Neural progenitor cell (in vitro differentiated cells): Measurements from ENCODE around the gene WWOX. TPM values are rescaled to one million over a fixed set of nuclear protein-coding genes. Genes with fewer than 3 reads are reported as not detected.

Experiments used
- DNase-seq: peaks from one replicate; pipeline ENCODE4 v3.0.0-alpha.2; 2016; ENCODE audit warnings: low spot score
- H2AFZ ChIP-seq: fragments of 200-600 bp; sonication (generic); replicated peaks from 2 replicates; pipeline ENCODE4 v1.6.1; 2016; ENCODE audit warnings: antibody characterized with exemption
- H3F3A ChIP-seq: fragments of 200-600 bp; sonication (generic); 2 replicates; pipeline ENCODE4 v1.6.1; 2016; ENCODE audit warnings: antibody characterized with exemption, low read depth
- H3K27ac ChIP-seq: fragments of 200-600 bp; sonication (generic); 2 replicates; pipeline ENCODE4 v1.5.1; 2016; ENCODE audit warnings: mild to moderate bottlenecking
- H3K27me3 ChIP-seq: fragments of 200-600 bp; sonication (generic); 2 replicates; pipeline ENCODE4 v1.6.1; 2016; ENCODE audit warnings: mild to moderate bottlenecking, moderate library complexity
- H3K36me3 ChIP-seq: fragments of 200-600 bp; sonication (generic); 2 replicates; pipeline ENCODE4 v1.5.1; 2016
- H3K4me1 ChIP-seq: fragments of 200-600 bp; sonication (generic); 2 replicates; pipeline ENCODE4 v1.6.1; 2016; ENCODE audit warnings: mixed run types
- H3K4me2 ChIP-seq: fragments of 200-600 bp; sonication (generic); 2 replicates; pipeline ENCODE4 v1.6.1; 2016
- H3K4me3 ChIP-seq: fragments of 200-600 bp; sonication (generic); 2 replicates; pipeline ENCODE4 v1.5.1; 2016
- H3K79me2 ChIP-seq: fragments of 200-600 bp; sonication (generic); 2 replicates; pipeline ENCODE4 v1.6.1; 2016; ENCODE audit warnings: low read depth
- H3K9ac ChIP-seq: fragments of 200-600 bp; sonication (generic); 2 replicates; pipeline ENCODE4 v1.6.1; 2016
- H3K9me3 ChIP-seq: fragments of 200-600 bp; sonication (generic); 2 replicates; pipeline ENCODE4 v1.5.1; 2016; ENCODE audit warnings: low read depth
- H4K20me1 ChIP-seq: fragments of 200-600 bp; sonication (generic); 2 replicates; pipeline ENCODE4 v1.6.1; 2016; ENCODE audit warnings: low read depth
- H3K27ac Mint-ChIP-seq: 3 replicates; pipeline ENCODE4 v1.8.0; 2021; ENCODE audit warnings: mixed read lengths
- H3K27me3 Mint-ChIP-seq: 2 replicates; pipeline ENCODE4 v1.8.0; 2022; ENCODE audit warnings: low read depth, mild to moderate bottlenecking, inconsistent platforms, moderate library complexity, mixed read lengths; ENCODE audit not compliant: insufficient read depth
- H3K36me3 Mint-ChIP-seq: 3 replicates; pipeline ENCODE4 v1.8.0; 2021; ENCODE audit warnings: mixed read lengths
- H3K4me1 Mint-ChIP-seq: 3 replicates; pipeline ENCODE4 v1.8.0; 2021; ENCODE audit warnings: mixed read lengths
- H3K4me3 Mint-ChIP-seq: 3 replicates; pipeline ENCODE4 v1.8.0; 2021; ENCODE audit warnings: mild to moderate bottlenecking, moderate library complexity, mixed read lengths
- H3K9me3 Mint-ChIP-seq: 3 replicates; pipeline ENCODE4 v1.8.0; 2020; ENCODE audit warnings: mixed read lengths
- CTCF ChIP-seq: fragments of 200-600 bp; sonication (generic); IDR thresholded peaks from 2 replicates; pipeline ENCODE4 v1.5.1; 2017; ENCODE audit warnings: antibody characterized with exemption, mild to moderate bottlenecking
- EZH2 ChIP-seq: fragments of 200-600 bp; sonication (generic); IDR thresholded peaks from 2 replicates; pipeline ENCODE4 v1.6.1; 2017; ENCODE audit warnings: antibody characterized with exemption, mild to moderate bottlenecking, moderate library complexity
- EZH2phosphoT487 ChIP-seq: fragments of 200-600 bp; sonication (generic); IDR thresholded peaks from 2 replicates; pipeline ENCODE4 v1.6.1; 2017; ENCODE audit warnings: antibody characterized with exemption
- total RNA-seq: library from RNA; depleted of rRNA; stranded (reverse); fragments of >200 nt; gene quantifications from 2 replicates; pipeline ENCODE4 v1.2.3, GENCODE V29; 2015; ENCODE audit warnings: low replicate concordance

Gene WWOX
- total RNA-seq, 1 donor from 2014 or later, result 63.7 TPM

DNA sequence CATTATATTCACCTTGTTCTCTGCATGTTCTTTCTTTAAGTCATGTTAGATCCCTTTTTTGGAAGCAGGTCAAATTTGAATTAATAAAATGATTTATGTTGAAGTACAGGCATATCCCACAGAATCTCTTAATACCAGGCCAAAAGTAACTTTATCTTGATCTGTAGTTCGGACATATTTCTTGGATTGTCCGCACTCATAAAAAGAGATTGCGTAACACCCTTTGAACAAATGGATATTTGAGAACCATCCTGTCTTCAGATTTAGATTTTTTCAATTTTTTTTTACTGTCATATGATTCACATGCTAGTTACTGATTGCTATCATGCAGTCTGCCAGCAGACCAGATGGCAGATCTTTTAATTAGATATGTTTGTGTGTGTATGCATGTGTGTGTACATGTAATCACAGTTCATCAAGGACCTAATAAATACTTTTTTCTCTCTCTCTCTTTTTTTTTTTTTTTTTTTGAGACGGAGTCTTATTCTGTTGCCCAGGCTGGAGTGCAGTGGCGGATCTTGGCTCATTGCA, 352.6 kb downstream of the WWOX start:
- H3K27me3 ChIP-seq, result no peaks in the 10 kb centered on the region
- H3K9me3 Mint-ChIP-seq, result no peaks in the 10 kb centered on the region
- peaks cover 2% of the 10 kb centered on the region for H3K27me3 Mint-ChIP-seq
- H3K4me1 Mint-ChIP-seq, result peaks cover 13% of the 10 kb centered on the region
- H4K20me1 ChIP-seq, result no peaks in the 10 kb centered on the region
- no peaks in the 10 kb centered on the region for H3K36me3 Mint-ChIP-seq
- H3K36me3 ChIP-seq, result no peaks in the 10 kb centered on the region
- no peak overlapping the region for H3K9ac ChIP-seq
- H3K9me3 ChIP-seq, result no peaks in the 10 kb centered on the region
- peaks cover 3% of the 10 kb centered on the region for H3F3A ChIP-seq
- no peak overlapping the region for H3K27ac ChIP-seq
- H3K4me3 Mint-ChIP-seq, result no peak overlapping the region
- no peak overlapping the region for H3K4me3 ChIP-seq
- peaks cover 17% of the 10 kb centered on the region for H3K4me1 ChIP-seq
- no peak overlapping the region for H3K4me2 ChIP-seq
- H2AFZ ChIP-seq, result no peak overlapping the region
- no peaks in the 10 kb centered on the region for H3K79me2 ChIP-seq
- H3K27ac Mint-ChIP-seq, result no peak overlapping the region
- no peak for TF ChIP-seq CTCF
- TF ChIP-seq EZH2phosphoT487, result no peak
- no peak for TF ChIP-seq EZH2
- DNase-seq, result no peak

DNA sequence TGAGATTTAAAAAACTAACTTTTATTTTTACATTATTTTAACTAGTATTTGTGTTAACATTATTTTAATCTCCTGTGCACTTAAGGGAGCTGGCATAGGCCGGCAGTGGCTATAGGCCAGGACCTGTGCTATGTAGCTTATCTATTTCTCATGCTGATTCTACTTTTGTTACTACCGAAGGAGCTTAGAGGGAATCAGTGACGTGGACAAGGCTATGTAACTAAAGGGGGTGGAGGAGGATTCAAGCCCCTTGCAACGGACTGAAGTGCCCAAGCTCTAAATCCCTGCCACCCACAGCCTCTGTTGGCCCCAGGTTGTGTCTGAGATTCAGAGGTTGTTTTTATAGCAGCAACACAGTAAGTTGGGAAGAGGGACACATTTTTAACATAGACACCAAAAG, 356.4 kb downstream of the WWOX start:
- Histone ChIP-seq H3K79me2 (no peaks in the 10 kb centered on the region), H3K4me1 (peaks cover 19% of the 10 kb centered on the region), H3K9ac (no peak overlapping the region), H3K4me3 (no peak overlapping the region), H3K27me3 (no peaks in the 10 kb centered on the region), H2AFZ (no peak overlapping the region), H3K4me2 (peak overlapping the region; percentile 8), H3K27ac (no peak overlapping the region), H3K9me3 (no peaks in the 10 kb centered on the region), H3F3A (peaks cover 3% of the 10 kb centered on the region), H4K20me1 (no peaks in the 10 kb centered on the region), H3K36me3 (no peaks in the 10 kb centered on the region)
- no peaks in the 10 kb centered on the region for H3K36me3 Mint-ChIP-seq
- H3K27me3 Mint-ChIP-seq, result peaks cover 4% of the 10 kb centered on the region
- H3K9me3 Mint-ChIP-seq, result no peaks in the 10 kb centered on the region
- peak; percentile 71 for DNase-seq
- H3K4me1 Mint-ChIP-seq, result peaks cover 10% of the 10 kb centered on the region
- no peak for TF ChIP-seq CTCF
- no peak for TF ChIP-seq EZH2
- TF ChIP-seq EZH2phosphoT487, result no peak
- H3K4me3 Mint-ChIP-seq, result no peak overlapping the region
- H3K27ac Mint-ChIP-seq, result peak overlapping the region; percentile 79

GRCh38 chr16:78458588-78458987, 359.1 kb downstream of the WWOX start:
- peak; percentile 39 for TF ChIP-seq CTCF
- TF ChIP-seq EZH2phosphoT487, result no peak
- H3K36me3 Mint-ChIP-seq, result peaks cover under 1% of the 10 kb centered on the region
- Histone ChIP-seq H3K79me2 (no peaks in the 10 kb centered on the region), H4K20me1 (no peaks in the 10 kb centered on the region), H3K4me1 (peaks cover 38% of the 10 kb centered on the region), H3K27ac (no peak overlapping the region), H3K27me3 (no peaks in the 10 kb centered on the region), H3K9me3 (no peaks in the 10 kb centered on the region), H3K36me3 (no peaks in the 10 kb centered on the region), H3K4me3 (no peak overlapping the region), H3F3A (peaks cover 12% of the 10 kb centered on the region), H3K9ac (no peak overlapping the region), H2AFZ (no peak overlapping the region), H3K4me2 (no peak overlapping the region)
- peaks cover 6% of the 10 kb centered on the region for H3K27me3 Mint-ChIP-seq
- no peak overlapping the region for H3K27ac Mint-ChIP-seq
- peaks cover 2% of the 10 kb centered on the region for H3K9me3 Mint-ChIP-seq
- DNase-seq, result no peak
- peaks cover 36% of the 10 kb centered on the region for H3K4me1 Mint-ChIP-seq
- H3K4me3 Mint-ChIP-seq, result no peak overlapping the region
